ENCODE measurements around the gene LEMD3.
A peak's percentile ranks its signal among the peaks of the same experiment; 100 is the strongest.

The LEMD3 gene

GRCh38 chr12:65187665-65188064 is 18.3 kb downstream of the LEMD3 start:
- CTCF ChIA-PET, result no interaction called here
- no peaks in the 10 kb centered on the region for H3K36me3 ChIP-seq (ENCODE audit: control insufficient read depth in 2 of 2, insufficient read depth in 1 of 2, low read length in 2 of 2)
- no peaks in the 10 kb centered on the region for H3K9me3 ChIP-seq (ENCODE audit: control insufficient read depth, insufficient read depth, low read depth, low read length)
- TF ChIP-seq ZNF114 (tag by site-specific recombination; IDR thresholded peaks at IDR 0.05) (no peak), ZNF138 (tag by site-specific recombination; IDR thresholded peaks at IDR 0.05; ENCODE audit: borderline replicate concordance) (no peak), ZNF747 (tag by site-specific recombination; IDR thresholded peaks at IDR 0.05) (no peak), ZNF311 (tag by site-specific recombination; IDR thresholded peaks at IDR 0.05; ENCODE audit: borderline replicate concordance) (no peak)
- POLR2A ChIA-PET, result no interaction called here
- H3K4me1 ChIP-seq (ENCODE audit: control insufficient read depth, insufficient read depth, low read length), result peaks cover 28% of the 10 kb centered on the region
- no peak overlapping the region for H3K4me3 ChIP-seq (ENCODE audit: low read depth, low read length)
- H3K27ac ChIP-seq (ENCODE audit: extremely low read depth, low read depth, low read length), result no peak overlapping the region

GRCh38 chr12:65188179-65188701 is 18.9 kb downstream of the LEMD3 start:
- ChIA-PET CTCF (no interaction called here), POLR2A (no interaction called here)
- peaks cover 31% of the 10 kb centered on the region for H3K4me1 ChIP-seq (ENCODE audit: control insufficient read depth, insufficient read depth, low read length)
- no peak overlapping the region for H3K4me3 ChIP-seq (ENCODE audit: low read depth, low read length)
- TF ChIP-seq BCL11A (tag by site-specific recombination; IDR thresholded peaks at IDR 0.05; ENCODE audit: low read depth) (no peak), ZNF529 (tag by site-specific recombination; IDR thresholded peaks at IDR 0.05; ENCODE audit: insufficient replicate concordance) (no peak), ZNF830 (tag by site-specific recombination; IDR thresholded peaks at IDR 0.05; ENCODE audit: low read depth) (no peak), PRDM6 (tag by site-specific recombination; IDR thresholded peaks at IDR 0.05) (peak; percentile 88), KLF17 (tag by site-specific recombination; IDR thresholded peaks at IDR 0.05) (no peak), ZNF660 (tag by site-specific recombination; IDR thresholded peaks at IDR 0.05) (no peak)
- no peaks in the 10 kb centered on the region for H3K9me3 ChIP-seq (ENCODE audit: control insufficient read depth, insufficient read depth, low read depth, low read length)
- H3K36me3 ChIP-seq (ENCODE audit: control insufficient read depth in 2 of 2, insufficient read depth in 1 of 2, low read length in 2 of 2), result no peaks in the 10 kb centered on the region
- H3K27ac ChIP-seq (ENCODE audit: extremely low read depth, low read depth, low read length), result no peak overlapping the region

- H3K9me3 ChIP-seq (ENCODE audit: control insufficient read depth, insufficient read depth, low read depth, low read length), result no peaks in the 10 kb centered on the region
- H3K27ac ChIP-seq (ENCODE audit: extremely low read depth, low read depth, low read length), result no peak overlapping the region
- no peak for TF ChIP-seq ZNF626 (tag by site-specific recombination; IDR thresholded peaks at IDR 0.05)
- peak; percentile 73 for TF ChIP-seq PRDM4 (tag by site-specific recombination; IDR thresholded peaks at IDR 0.05)
- peaks cover 32% of the 10 kb centered on the region for H3K4me1 ChIP-seq (ENCODE audit: control insufficient read depth, insufficient read depth, low read length)
- CTCF ChIA-PET, result no interaction called here
- no peak overlapping the region for H3K4me3 ChIP-seq (ENCODE audit: low read depth, low read length)
- no peaks in the 10 kb centered on the region for H3K36me3 ChIP-seq (ENCODE audit: control insufficient read depth in 2 of 2, insufficient read depth in 1 of 2, low read length in 2 of 2)
- POLR2A ChIA-PET, result no interaction called here
Measured at GRCh38 chr12:65189028-65189718, 19.8 kb downstream of the LEMD3 start.

Measured in HEK293 (cell line).